Naive thymus-derived CD4-positive, alpha-beta T cell (primary cell): ENCODE data around the gene P2RX2. TPM values are rescaled to one million over a fixed set of nuclear protein-coding genes. Genes with fewer than 3 reads are reported as not detected.

Source experiments
- ATAC-seq: fragments of 150-1000 bp; cut with Tn5 transposase; 2 replicates; pipeline ENCODE4 v1.10.0; 2021; ENCODE audit warnings: mild to moderate bottlenecking, moderate library complexity
- CTCF ChIA-PET: fragments of 350-600 bp; sonication (Branson Sonifier 250); formaldehyde crosslinking; loops from one replicate; lab custom pipeline; 2021; ENCODE audit warnings: antibody characterized with exemption; lab: Charles Lee
- POLR2A ChIA-PET: fragments of 350-600 bp; sonication (Branson Sonifier 250); formaldehyde crosslinking; loops from one replicate; lab custom pipeline; 2021; ENCODE audit warnings: antibody characterized with exemption, inconsistent platforms; lab: Charles Lee
- DNase-seq, 9 donors: peaks; one replicate each; pipeline versions ENCODE4 v3.0.0 to v3.0.0-alpha.2; 2020 to 2022; ENCODE audit warnings: mixed read lengths in 1 of 9
- H3K27ac ChIP-seq: one replicate; pipeline ENCODE4 v1.7.0; 2013; ENCODE audit warnings: mild to moderate bottlenecking, low read depth, low read length, moderate library complexity
- H3K27me3 ChIP-seq, 2 donors: one replicate each; pipeline ENCODE4 v1.7.0; 2013; ENCODE audit warnings: low read length in 2 of 2, mild to moderate bottlenecking in 2 of 2, moderate library complexity in 2 of 2; ENCODE audit not compliant: control insufficient read depth in 2 of 2, insufficient read depth in 2 of 2
- H3K36me3 ChIP-seq, 3 experiments: 1 replicate in 2 of 3; 2 replicates in 1 of 3; pipeline ENCODE4 v1.7.0; 2013; ENCODE audit warnings: low read length in 3 of 3, mild to moderate bottlenecking in 3 of 3, moderate library complexity in 1 of 3; ENCODE audit not compliant: insufficient read depth in 3 of 3, control insufficient read depth in 2 of 3
- H3K4me1 ChIP-seq, 2 donors: one replicate each; pipeline ENCODE4 v1.7.0; 2013; ENCODE audit warnings: low read length in 2 of 2, mild to moderate bottlenecking in 2 of 2, moderate library complexity in 1 of 2; ENCODE audit not compliant: control insufficient read depth in 2 of 2, insufficient read depth in 2 of 2
- H3K4me3 ChIP-seq: 2 replicates; pipeline ENCODE4 v1.7.0; 2013; ENCODE audit warnings: mild to moderate bottlenecking, low read length
- H3K9me3 ChIP-seq, 3 experiments: 1 replicate in 2 of 3; 2 replicates in 1 of 3; pipeline ENCODE4 v1.7.0; 2013; ENCODE audit warnings: low read length in 3 of 3; ENCODE audit not compliant: control insufficient read depth in 2 of 3
- H3K27ac Mint-ChIP-seq, 9 donors: one replicate each; pipeline ENCODE4 v1.8.0; 2020 to 2022; ENCODE audit warnings: mixed read lengths in 9 of 9, mild to moderate bottlenecking in 8 of 9, moderate library complexity in 5 of 9, inconsistent platforms in 2 of 9
- H3K27me3 Mint-ChIP-seq, 5 donors: one replicate each; pipeline ENCODE4 v1.8.0; 2021 to 2022; ENCODE audit warnings: mixed read lengths in 5 of 5, mild to moderate bottlenecking in 1 of 5
- H3K36me3 Mint-ChIP-seq, 5 donors: one replicate each; pipeline ENCODE4 v1.8.0; 2020 to 2022; ENCODE audit warnings: mixed read lengths in 5 of 5, mild to moderate bottlenecking in 3 of 5, inconsistent platforms in 1 of 5
- H3K4me1 Mint-ChIP-seq, 7 donors: one replicate each; pipeline ENCODE4 v1.8.0; 2020 to 2022; ENCODE audit warnings: mixed read lengths in 7 of 7, mild to moderate bottlenecking in 3 of 7, inconsistent platforms in 1 of 7
- H3K4me3 Mint-ChIP-seq, 10 donors: one replicate each; pipeline ENCODE4 v1.8.0; 2020 to 2022; ENCODE audit warnings: mild to moderate bottlenecking in 10 of 10, mixed read lengths in 10 of 10, moderate library complexity in 6 of 10, inconsistent platforms in 2 of 10
- H3K9me3 Mint-ChIP-seq, 11 donors: one replicate each; pipeline ENCODE4 v1.8.0; 2020 to 2022; ENCODE audit warnings: mixed read lengths in 11 of 11, mild to moderate bottlenecking in 4 of 11, inconsistent platforms in 1 of 11, moderate library complexity in 1 of 11
- intact Hi-C, 2 donors: fragments of 100-400 bp; cut with micrococcal nuclease; formaldehyde crosslinking; loops; one replicate each; pipeline ENCODE4 v1.15.1; 2023
- polyA plus RNA-seq, 2 donors: library from polyadenylated mRNA; unstranded; fragments of 300-500 nt; fragmentation: Illumina TruSeq; gene quantifications; one replicate each; pipeline ENCODE4 v1.2.3, GENCODE V29; 2021
- total RNA-seq, 6 experiments: library from RNA in 5 of 6; stranded (reverse) in 5 of 6; gene quantifications; 1 replicate in 5 of 6; 2 replicates in 1 of 6; pipeline ENCODE4 v1.2.3 and lab custom pipeline; 2021 to 2026

P2RX2 gene
- total and polyA plus RNA-seq, 7 experiments from 2014 or later: 0.32 TPM; not detected in 6

- Mint-ChIP-seq H3K4me1 (peaks cover 12 to 47% (median 37%) of the 10 kb centered on the region in 7 donors), H3K27ac (peak overlapping the region in 8 of 9 donors; percentile 15 to 87 (median 72)), H3K9me3 (peaks cover 0 to 2% (median 0%) of the 10 kb centered on the region in 11 donors), H3K4me3 (peak overlapping the region in 2 of 10 donors; percentile 26 to 48), H3K36me3 (peaks cover 19 to 62% (median 40%) of the 10 kb centered on the region in 5 donors), H3K27me3 (no peaks in the 10 kb centered on the region)
- no peak overlapping the region for H3K27ac ChIP-seq
- ChIA-PET CTCF (no interaction called here), POLR2A (no interaction called here)
- H3K9me3 ChIP-seq: no peaks in the 10 kb centered on the region
- no peak for ATAC-seq
- peaks cover 0 to 18% of the 10 kb centered on the region in 2 donors for H3K4me1 ChIP-seq
- DNase-seq: no peak
- peaks cover 3 to 79% (median 9%) of the 10 kb centered on the region in 3 experiments for H3K36me3 ChIP-seq
- no peaks in the 10 kb centered on the region for H3K27me3 ChIP-seq
- no peak overlapping the region for H3K4me3 ChIP-seq
- intact Hi-C loops: no loop called here
Observed at GRCh38 chr12:132662901-132663755, 44.6 kb downstream of the P2RX2 start.

- peak overlapping the region in 1 of 9 donors; percentile 10 for H3K27ac Mint-ChIP-seq
- peaks cover 4 to 78% (median 6%) of the 10 kb centered on the region in 3 experiments for H3K36me3 ChIP-seq
Observed at GRCh38 chr12:132664206-132665148, 45.9 kb downstream of the P2RX2 start.

GRCh38 chr12:132665149-132665491 is 46.5 kb downstream of the P2RX2 start:
- ATAC-seq (no peak), DNase-seq (no peak)
- Mint-ChIP-seq H3K4me3 (no peak overlapping the region), H3K4me1 (peaks cover 9 to 34% (median 32%) of the 10 kb centered on the region in 7 donors), H3K9me3 (peaks cover 0 to 2% (median 0%) of the 10 kb centered on the region in 11 donors), H3K27ac (peak overlapping the region in 1 of 9 donors; percentile 53), H3K36me3 (peaks cover 19 to 64% (median 37%) of the 10 kb centered on the region in 5 donors), H3K27me3 (no peaks in the 10 kb centered on the region)
- H3K27me3 ChIP-seq: no peaks in the 10 kb centered on the region
- no peak overlapping the region for H3K4me3 ChIP-seq
- peaks cover 4 to 76% (median 6%) of the 10 kb centered on the region in 3 experiments for H3K36me3 ChIP-seq
- POLR2A ChIA-PET: interaction anchor here (0.5 kb wide), 1 partner anchor 29 kb away, joined by 3 read pairs; no protein-coding TSS in a partner anchor
- H3K27ac ChIP-seq: no peak overlapping the region
- H3K4me1 ChIP-seq: peaks cover 0 to 9% of the 10 kb centered on the region in 2 donors
- no peaks in the 10 kb centered on the region for H3K9me3 ChIP-seq
- CTCF ChIA-PET: no interaction called here
- intact Hi-C loops: no loop called here

More at GRCh38 chr12:132664206-132665148, 45.9 kb downstream of the P2RX2 start:
- peak overlapping the region in 1 of 10 donors; percentile 17 for H3K4me3 Mint-ChIP-seq
- intact Hi-C loops: no loop called here
- Histone ChIP-seq H3K27ac (no peak overlapping the region), H3K4me3 (no peak overlapping the region), H3K4me1 (peaks cover 0 to 14% of the 10 kb centered on the region in 2 donors), H3K9me3 (no peaks in the 10 kb centered on the region), H3K27me3 (no peaks in the 10 kb centered on the region)
- no peaks in the 10 kb centered on the region for H3K27me3 Mint-ChIP-seq
- peaks cover 0 to 2% (median 0%) of the 10 kb centered on the region in 11 donors for H3K9me3 Mint-ChIP-seq
- CTCF ChIA-PET: no interaction called here
- DNase-seq (no peak), ATAC-seq (no peak)
- POLR2A ChIA-PET: interaction anchor here (0.5 kb wide), 1 partner anchor 30 kb away, joined by 3 read pairs; no protein-coding TSS in a partner anchor
- H3K4me1 Mint-ChIP-seq: peaks cover 12 to 39% (median 37%) of the 10 kb centered on the region in 7 donors
- H3K36me3 Mint-ChIP-seq: peaks cover 19 to 60% (median 37%) of the 10 kb centered on the region in 5 donors

- Histone ChIP-seq H3K27me3 (no peaks in the 10 kb centered on the region), H3K36me3 (peaks cover 4 to 69% (median 6%) of the 10 kb centered on the region in 3 experiments), H3K4me1 (peaks cover 0 to 7% of the 10 kb centered on the region in 2 donors), H3K9me3 (no peaks in the 10 kb centered on the region), H3K27ac (no peak overlapping the region), H3K4me3 (no peak overlapping the region)
- ChIA-PET CTCF (no interaction called here), POLR2A (interaction anchor here (0.6 kb wide), 1 partner anchor 29 kb away, joined by 3 read pairs; no protein-coding TSS in a partner anchor)
- no peak overlapping the region for H3K4me3 Mint-ChIP-seq
- ATAC-seq (no peak), DNase-seq (no peak)
- peaks cover 19 to 61% (median 35%) of the 10 kb centered on the region in 5 donors for H3K36me3 Mint-ChIP-seq
- H3K27ac Mint-ChIP-seq: peak overlapping the region in 1 of 9 donors; percentile 9
- H3K9me3 Mint-ChIP-seq: peaks cover 0 to 2% (median 0%) of the 10 kb centered on the region in 11 donors
- H3K4me1 Mint-ChIP-seq: peaks cover 9 to 29% (median 26%) of the 10 kb centered on the region in 7 donors
- intact Hi-C loops: no loop called here
- no peaks in the 10 kb centered on the region for H3K27me3 Mint-ChIP-seq
Observed at GRCh38 chr12:132665794-132666193, 47.2 kb downstream of the P2RX2 start.

GRCh38 chr12:132668191-132669088 is 49.9 kb downstream of the P2RX2 start:
- DNase-seq (no peak), ATAC-seq (no peak)
- H3K36me3 ChIP-seq: peaks cover 0 to 67% (median 6%) of the 10 kb centered on the region in 3 experiments
- H3K4me1 ChIP-seq: no peaks in the 10 kb centered on the region
- H3K4me1 Mint-ChIP-seq: peaks cover 0 to 9% (median 5%) of the 10 kb centered on the region in 7 donors
- no peaks in the 10 kb centered on the region for H3K9me3 ChIP-seq
- intact Hi-C loops: no loop called here
- no peaks in the 10 kb centered on the region for H3K27me3 Mint-ChIP-seq
- CTCF ChIA-PET: no interaction called here
- H3K27me3 ChIP-seq: no peaks in the 10 kb centered on the region
- POLR2A ChIA-PET: no interaction called here
- H3K9me3 Mint-ChIP-seq: peaks cover 0 to 2% (median 0%) of the 10 kb centered on the region in 11 donors
- no peak overlapping the region for H3K4me3 ChIP-seq
- H3K27ac Mint-ChIP-seq: peak overlapping the region in 1 of 9 donors; percentile 59
- no peak overlapping the region for H3K4me3 Mint-ChIP-seq
- no peak overlapping the region for H3K27ac ChIP-seq
- H3K36me3 Mint-ChIP-seq: peaks cover 24 to 55% (median 34%) of the 10 kb centered on the region in 5 donors
